Kidney capillary endothelial cell (primary cell): ENCODE results near the gene ABCC8.
"Not testable (repeated sequence)": the region's sequence is repeated elsewhere in the genome, so short reads cannot be mapped to it uniquely, and the experiment has no call there.

Experiments used
- DNase-seq: peaks from one replicate; pipeline ENCODE4 v3.0.0-alpha.2; 2018; ENCODE audit warnings: low spot score

The ABCC8 gene

DNA sequence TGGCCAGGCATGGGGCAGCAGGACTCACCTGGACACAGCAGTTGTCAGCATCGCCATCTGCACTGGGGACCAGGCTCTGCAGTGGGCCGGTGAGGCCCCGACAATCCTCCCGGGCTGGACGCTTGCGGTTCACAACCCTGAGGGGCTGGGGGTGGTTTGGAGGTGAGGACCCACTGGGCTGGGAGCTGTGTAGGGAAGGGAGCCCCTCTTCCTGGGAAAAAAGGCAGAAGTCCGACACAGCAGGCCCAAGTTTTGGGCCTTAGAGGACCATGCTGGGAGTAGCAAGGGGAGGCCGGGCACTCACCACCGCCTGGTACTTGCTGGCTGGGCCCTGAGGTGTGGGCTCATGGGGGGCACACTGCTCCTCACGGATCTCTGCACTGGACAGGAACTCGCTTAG lies 48.4 kb downstream of the ABCC8 start:
- no peak for DNase-seq

DNA sequence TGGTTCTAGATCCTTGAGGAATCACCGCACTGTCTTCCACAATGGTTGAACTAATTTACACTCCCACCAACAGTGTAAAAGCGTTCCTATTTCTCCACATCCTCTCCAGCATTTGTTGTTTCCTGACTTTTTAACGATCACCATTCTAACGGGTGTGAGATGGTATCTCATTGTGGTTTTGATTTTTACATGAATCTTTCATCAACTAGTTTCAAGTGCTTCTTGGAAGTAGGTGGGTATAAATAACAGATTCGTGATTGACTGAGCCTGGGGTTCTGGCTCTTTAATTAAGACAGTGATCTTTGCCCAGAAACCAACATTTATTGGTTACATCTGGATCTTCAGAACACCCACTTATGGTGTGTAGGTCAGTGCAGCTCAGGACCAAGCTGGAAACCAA lies 50.4 kb downstream of the ABCC8 start:
- not testable (repeated sequence) for DNase-seq

DNA sequence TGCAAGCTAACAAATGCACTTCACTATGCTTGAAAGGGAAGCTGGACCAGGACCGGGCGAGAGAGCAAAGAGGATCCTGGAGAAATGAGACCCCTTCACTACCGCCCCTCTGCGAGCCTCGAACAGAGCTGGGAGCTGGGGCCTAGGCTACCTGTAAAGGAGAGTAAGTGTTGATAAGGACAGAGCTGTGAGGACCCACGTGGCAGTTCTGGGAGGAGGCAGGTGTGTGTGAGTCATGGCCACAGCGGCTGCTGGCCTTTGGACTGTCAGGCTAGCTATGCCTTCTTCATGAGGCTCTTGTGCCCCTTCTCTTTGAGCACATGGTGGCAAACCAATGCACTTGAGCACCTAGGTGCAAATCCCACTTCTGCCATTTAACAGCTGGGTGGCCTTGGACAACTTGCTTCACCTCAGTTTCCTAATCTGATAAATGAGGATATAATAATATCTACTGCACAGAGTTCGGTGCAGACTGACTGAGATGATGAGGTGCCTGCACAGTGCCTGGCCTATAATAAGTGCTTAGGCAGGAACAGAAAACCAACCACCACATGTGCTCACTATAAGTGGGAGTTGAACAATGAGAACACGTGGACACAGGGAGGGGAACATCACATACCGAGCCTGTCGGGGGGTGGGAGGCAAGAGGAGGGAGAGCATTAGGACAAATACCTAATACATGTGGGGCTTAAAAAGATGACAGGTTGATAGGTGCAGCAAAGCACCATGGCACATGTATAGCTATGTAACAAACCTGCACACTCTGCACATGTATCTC lies 52.9 kb downstream of the ABCC8 start:
- no peak for DNase-seq

GRCh38 chr11:17421781-17422180 lies 54.9 kb downstream of the ABCC8 start:
- DNase-seq, result no peak

DNA sequence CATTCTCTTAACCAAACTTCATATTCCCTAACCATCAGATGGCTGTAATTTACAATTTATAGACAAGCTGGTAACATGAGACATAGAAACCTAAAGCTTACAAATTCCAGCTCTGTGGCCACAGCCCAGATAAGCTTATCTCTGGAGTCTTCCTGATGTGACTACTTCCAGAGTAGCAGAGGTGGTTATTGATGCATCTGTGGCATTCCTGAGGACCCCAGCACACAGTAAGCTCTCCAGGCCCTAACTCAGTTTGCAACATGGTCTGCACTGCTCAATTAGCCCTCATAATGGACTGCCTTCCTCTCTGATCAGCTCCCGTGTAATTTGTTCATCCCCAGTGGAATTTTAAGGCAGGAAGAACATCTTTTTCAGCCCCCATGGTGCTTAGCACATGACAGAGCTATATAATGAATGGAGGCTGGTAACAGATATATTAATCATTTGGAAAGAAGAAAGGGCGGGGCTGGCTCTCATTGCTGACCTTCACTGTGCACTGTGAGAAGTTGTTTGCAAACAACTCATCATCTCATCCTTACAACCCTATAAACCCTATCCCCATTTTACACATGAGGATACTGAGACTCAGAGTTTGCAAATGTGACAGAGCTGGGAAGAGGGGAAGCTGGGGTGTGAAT lies 58.1 kb downstream of the ABCC8 start:
- no peak for DNase-seq

- no peak for DNase-seq
Observed at GRCh38 chr11:17416492-17416891, 60.2 kb downstream of the ABCC8 start.

DNA sequence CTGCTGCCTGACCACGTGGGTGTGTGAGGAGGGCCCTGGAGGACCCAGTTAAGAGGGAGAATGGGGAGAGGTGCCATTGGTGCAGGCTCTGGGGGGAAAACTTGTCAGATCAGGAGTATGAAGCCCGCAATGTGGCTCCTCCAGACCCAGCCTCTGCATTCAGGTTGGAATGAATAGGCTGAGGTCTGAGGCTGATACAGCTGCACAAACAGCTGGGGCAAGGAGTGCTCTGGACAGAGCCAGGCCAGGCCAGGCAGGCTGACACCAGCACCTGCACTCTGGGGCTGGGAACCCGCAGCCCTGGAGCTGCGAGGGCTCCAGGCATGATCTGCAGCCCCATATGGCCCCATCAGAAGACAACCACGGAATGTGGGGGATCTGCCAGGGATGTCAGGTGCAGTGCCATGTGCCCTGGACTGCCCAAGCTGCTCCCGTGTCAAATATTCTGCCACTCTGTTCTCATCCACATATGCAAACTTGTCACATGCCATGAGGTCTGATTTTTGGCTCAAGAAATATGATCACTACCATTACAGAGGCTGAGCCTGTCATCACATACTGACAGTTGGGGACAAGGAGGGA lies 61.0 kb downstream of the ABCC8 start:
- no peak for DNase-seq

GRCh38 chr11:17414992-17415391 lies 61.7 kb downstream of the ABCC8 start:
- DNase-seq, result no peak

- DNase-seq, result no peak
Observed at GRCh38 chr11:17414317-17414737, 62.3 kb downstream of the ABCC8 start.

DNA sequence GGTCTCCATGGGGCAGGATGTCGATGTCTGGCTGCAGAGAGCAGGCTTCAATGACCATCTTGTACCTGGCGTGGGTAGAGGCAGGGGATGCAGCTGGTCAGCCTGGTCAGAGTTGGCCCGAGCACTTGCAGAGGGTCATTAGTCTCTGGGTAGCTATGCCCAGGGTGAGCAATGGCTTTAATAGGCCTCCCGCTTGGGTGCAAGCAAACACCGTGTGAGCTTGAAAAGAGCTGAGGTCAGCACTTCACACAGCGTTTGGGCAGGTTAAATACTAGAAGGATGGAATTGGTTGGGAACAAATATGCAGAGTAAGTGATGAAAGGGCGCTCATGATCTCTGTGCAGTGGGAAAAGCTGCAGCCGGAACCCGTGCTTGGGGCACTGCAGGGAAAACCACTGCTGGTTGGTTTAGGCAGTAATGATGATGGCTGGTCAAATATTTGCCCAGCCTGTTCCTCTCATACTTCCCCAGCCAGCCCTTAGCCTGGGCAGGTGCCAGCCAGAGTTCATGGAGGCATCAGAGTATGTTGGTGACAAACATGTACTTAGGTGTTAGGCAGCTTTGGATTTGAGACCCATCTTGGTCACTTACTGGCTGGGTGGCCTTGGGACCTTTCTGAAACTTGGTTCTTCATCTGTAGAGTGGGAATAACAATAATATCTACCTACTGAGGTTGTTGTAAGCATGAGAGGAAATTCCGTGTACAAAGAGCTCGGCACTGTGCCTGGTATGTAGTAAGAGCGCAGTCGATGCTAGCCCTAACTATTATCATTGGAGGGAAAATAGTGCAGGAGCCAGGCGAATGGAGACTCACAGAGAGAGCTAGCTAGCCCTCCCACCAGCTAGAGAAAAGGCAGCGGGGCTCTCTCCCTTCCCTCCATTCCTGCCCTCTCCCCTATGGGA lies 63.0 kb downstream of the ABCC8 start:
- no peak for DNase-seq

DNA sequence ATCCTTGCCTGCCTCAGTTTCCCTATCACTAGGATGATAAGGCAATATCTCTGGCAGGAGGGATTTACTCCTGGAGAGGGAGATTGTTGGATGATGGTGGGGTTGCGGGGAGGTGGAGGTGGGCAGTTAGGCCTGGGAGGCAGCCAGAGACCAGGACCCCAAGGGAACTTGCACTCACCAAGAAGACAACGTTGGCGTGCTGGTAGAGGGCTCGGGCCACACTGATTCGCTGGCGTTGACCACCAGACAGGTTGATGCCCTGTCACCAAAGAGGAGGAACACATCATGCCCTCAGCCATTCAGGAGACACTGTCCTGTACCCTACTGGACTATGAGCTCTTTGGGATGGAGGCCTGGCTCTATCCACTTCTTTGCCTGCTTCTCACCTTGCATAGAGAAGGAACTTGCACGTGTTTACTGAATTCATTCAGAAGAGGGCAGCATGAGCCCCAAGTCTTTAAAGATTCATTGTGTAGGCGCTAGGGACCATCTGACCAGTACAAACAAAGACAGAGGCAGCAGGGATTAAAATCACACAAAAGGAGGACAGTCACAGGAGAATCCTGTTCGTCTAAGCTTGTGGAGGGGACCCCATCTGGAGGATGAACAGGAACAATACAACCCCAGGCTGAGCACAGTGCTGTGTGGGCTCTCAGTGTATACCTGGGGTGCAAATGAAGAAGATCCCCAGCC lies 64.0 kb downstream of the ABCC8 start:
- DNase-seq, result no peak

- DNase-seq, result no peak
Observed at GRCh38 chr11:17411418-17411817, 65.2 kb downstream of the ABCC8 start.

DNA sequence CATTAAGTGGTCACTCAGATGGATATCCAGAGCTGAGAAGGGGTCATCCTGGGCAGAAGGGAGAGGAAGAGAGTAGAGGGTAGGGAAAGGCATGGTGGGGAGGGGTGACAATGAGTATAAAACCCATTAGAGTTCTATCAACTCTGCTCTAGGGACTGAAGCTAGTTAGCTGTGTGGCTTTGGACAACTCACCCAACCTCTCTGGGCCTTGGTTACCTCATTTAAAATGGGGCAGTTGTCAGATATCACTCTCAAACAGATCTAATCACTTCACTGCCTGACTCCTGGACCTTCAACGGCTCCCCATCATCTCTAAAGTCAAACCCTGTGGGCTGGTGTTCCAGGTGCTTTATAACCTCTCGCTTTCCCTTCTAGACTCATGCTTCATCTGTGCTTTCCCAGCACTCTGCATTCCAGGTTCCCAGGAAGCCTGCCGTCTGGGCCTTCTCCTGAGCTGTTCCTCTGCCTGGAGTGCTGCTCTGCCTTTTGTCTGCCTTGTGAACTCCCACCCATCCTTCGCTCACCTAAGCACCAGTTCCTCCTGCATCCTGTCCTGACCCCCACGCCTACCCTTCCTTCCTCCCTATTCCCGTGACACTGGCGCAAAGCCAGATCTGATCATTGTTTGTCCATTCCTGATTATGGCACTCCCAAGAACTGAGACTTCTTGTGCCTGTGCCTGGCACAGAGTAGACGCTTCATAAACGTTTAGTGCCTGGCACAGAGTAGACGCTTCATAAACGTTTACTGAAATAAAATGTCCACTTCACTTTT lies 65.9 kb downstream of the ABCC8 start:
- peak; percentile 18 for DNase-seq

- DNase-seq, result no peak
Observed at GRCh38 chr11:17408641-17409040, 68.0 kb downstream of the ABCC8 start.

DNA sequence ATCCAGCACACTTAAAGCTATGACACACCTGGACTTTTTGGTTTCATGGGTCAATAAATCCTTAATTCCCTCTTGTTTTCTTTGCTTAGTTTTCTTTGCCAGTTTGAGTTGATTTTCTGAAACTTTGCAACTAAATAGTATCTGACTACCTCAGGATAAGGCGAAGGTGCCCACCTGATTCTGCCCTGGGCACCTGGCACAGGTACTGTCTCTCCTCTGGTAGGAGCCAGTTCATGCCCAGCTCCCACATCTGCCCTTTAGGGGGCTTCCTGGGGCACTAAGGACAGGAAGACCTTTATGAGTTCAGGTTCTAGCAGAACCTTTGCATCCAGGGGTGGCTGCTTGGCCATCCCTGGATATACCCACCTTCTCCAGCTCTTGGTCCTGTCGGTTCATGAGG lies 68.6 kb downstream of the ABCC8 start:
- DNase-seq, result no peak

GRCh38 chr11:17407575-17407974 lies 69.1 kb downstream of the ABCC8 start:
- DNase-seq, result no peak

DNA sequence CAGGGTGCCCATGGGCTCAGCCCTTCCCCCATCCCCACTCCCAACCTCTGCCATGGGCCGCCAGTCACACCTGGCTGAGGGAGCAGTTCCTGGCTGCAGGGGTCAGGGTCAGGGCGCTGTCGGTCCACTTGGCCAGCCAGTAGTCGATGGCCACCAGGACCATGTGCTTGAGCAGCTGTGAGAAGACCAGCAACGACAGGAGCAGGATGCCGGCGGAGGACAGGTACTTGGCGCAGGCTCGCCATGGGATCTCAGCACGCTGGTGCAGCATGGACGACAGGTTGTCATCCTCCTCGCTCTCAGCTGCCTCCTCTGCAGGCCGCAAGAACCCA lies 69.9 kb downstream of the ABCC8 start:
- DNase-seq, result no peak

DNA sequence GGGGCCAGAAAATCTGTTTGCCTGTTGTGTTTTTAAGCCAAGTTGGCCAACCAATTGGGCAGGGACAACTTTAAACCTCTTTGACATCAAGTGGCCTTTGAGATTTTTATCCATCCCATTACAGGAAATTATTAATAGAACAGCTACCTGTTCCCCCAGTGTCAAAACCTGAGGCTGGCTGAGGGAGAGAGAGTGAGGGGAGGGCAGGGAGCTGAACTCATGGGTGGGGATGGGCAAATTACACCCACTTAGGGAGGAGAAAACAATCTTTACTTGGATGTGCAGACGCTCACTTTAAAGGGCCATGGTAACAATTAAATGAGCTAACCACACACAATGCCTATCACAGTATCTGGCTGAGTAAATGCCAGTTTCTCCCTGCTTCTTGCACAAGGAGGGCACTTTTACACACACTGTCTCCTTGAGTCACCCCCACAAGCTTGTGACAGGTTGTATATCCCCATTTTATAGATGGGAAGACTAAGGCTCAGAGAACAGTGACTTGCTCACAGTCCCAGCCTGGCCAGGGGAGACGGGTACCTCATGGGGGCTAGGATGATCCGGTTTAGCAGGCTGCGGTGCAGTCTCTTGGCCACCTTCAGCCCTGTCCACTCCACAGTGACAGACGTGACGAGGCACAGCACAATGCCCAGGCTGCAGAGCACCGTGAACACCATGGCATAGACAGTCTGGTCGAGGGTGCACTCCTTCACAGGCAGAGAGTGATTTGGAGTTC lies 70.4 kb downstream of the ABCC8 start:
- DNase-seq, result no peak

DNA sequence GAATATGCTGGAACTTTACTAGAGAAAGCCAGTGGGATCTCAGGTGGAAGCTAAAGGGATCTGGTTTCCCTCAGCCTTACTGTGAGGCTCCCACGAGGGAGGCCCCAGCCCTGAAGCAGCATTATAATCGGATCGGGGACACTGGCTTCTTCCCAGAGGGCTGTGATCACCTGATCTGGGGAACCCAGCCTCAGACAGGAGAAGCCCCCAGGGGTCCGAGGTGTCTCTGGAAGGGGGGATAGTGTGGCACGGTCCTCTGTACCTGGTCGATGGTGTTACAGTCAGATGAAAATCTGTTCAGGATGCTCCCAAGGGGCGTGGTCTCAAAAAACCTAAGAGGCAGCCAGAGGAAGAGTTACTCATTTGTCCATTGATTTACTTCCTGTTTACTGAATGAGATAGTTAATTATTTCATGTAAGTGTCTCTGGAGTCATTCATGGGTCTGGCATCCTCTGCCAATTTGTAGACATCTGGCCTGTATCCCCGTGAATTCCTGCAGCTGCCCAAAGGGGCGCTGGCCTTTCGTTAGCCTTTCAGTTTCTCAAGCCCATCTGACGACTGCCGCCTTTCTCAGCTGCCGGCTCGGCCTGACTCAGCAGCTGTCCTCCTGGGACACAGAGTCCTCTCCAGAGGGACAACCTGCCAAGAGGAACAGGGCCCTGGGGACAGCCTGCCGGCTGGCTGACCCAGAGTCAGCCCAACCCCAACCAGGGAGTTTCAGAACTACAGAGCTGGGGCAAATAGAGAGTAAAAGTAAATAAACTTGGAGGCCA lies 71.2 kb downstream of the ABCC8 start:
- peak; percentile 47 for DNase-seq
